ENCODE results near the gene BCL2. TPM values are rescaled to one million over a fixed set of nuclear protein-coding genes. Genes with fewer than 3 reads are reported as not detected.
A peak's percentile ranks its signal among the peaks of the same experiment; 100 is the strongest.

BCL2 gene
- polyA plus RNA-seq, 4 donors = 0.89 to 7.2 (median 3.8) TPM

GRCh38 chr18:63249771-63250170 is 69.8 kb downstream of the BCL2 start:
- peak overlapping the region in 1 of 3 donors; percentile 62 for H3K27ac ChIP-seq (ENCODE audit: low read depth in 1 of 3, low read length in 2 of 3)
- DNase-seq = no peak

GRCh38 chr18:63247926-63248325 is 71.6 kb downstream of the BCL2 start:
- WGBS, 3 donors = 61 to 96% (median 92%) methylated on average over 4 of the region's 4 CpGs
- no peak for FAIRE-seq

More at GRCh38 chr18:63249771-63250170, 69.8 kb downstream of the BCL2 start:
- WGBS, 3 donors = 39 to 72% (median 69%) methylated on average over 7 of the region's 7 CpGs
- no peak for FAIRE-seq
- no peaks in the 10 kb centered on the region for H3K9me3 ChIP-seq (ENCODE audit: control insufficient read depth in 2 of 2, insufficient read depth in 1 of 2, low read depth in 1 of 2, low read length in 1 of 2)
- H3K36me3 ChIP-seq (ENCODE audit: control insufficient read depth in 3 of 3, insufficient read depth in 2 of 3, low read depth in 1 of 3, low read length in 3 of 3) = no peaks in the 10 kb centered on the region
- H3K27me3 ChIP-seq (ENCODE audit: control insufficient read depth in 3 of 3, insufficient read depth in 3 of 3, low read length in 3 of 3) = no peaks in the 10 kb centered on the region
- peaks cover 0 to 5% (median 0%) of the 10 kb centered on the region in 3 donors for H3K4me1 ChIP-seq (ENCODE audit: control insufficient read depth in 3 of 3, insufficient read depth in 2 of 3, low read depth in 1 of 3, low read length in 2 of 3)
- H3K4me3 ChIP-seq (ENCODE audit: low read depth in 1 of 3, low read length in 3 of 3) = no peak overlapping the region

DNA sequence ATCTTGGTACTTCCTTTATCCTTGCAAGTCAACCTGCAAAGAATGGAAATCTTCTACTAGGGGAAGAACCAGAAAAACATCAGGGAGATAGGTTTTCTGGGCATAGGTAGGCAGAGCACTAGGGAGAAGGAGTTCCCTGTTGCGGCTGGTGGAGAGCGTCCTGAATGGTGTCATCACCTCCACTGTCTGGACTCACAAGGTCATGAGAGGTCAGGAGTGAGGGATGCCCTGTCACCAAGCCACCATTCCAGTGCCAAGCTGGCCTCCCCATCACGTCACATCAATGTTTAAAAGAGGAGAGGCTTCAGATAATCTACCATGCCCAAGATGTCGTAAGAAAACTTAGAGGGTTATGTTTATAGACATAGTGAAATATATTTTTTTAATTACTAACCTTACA is 72.1 kb downstream of the BCL2 start:
- peaks cover 0 to 2% (median 0%) of the 10 kb centered on the region in 3 donors for H3K4me1 ChIP-seq (ENCODE audit: control insufficient read depth in 3 of 3, insufficient read depth in 2 of 3, low read depth in 1 of 3, low read length in 2 of 3)
- H3K27me3 ChIP-seq (ENCODE audit: control insufficient read depth in 3 of 3, insufficient read depth in 3 of 3, low read length in 3 of 3) = no peaks in the 10 kb centered on the region
- 88 to 96% (median 92%) methylated on average over 4 of the region's 4 CpGs for WGBS, 3 donors
- no peak for DNase-seq
- H3K27ac ChIP-seq (ENCODE audit: low read depth in 1 of 3, low read length in 2 of 3) = peak overlapping the region in 1 of 3 donors; percentile 36
- no peaks in the 10 kb centered on the region for H3K9me3 ChIP-seq (ENCODE audit: control insufficient read depth in 2 of 2, insufficient read depth in 1 of 2, low read depth in 1 of 2, low read length in 1 of 2)
- no peak for FAIRE-seq
- H3K36me3 ChIP-seq (ENCODE audit: control insufficient read depth in 3 of 3, insufficient read depth in 2 of 3, low read depth in 1 of 3, low read length in 3 of 3) = no peaks in the 10 kb centered on the region
- H3K4me3 ChIP-seq (ENCODE audit: low read depth in 1 of 3, low read length in 3 of 3) = no peak overlapping the region

More at GRCh38 chr18:63247926-63248325, 71.6 kb downstream of the BCL2 start:
- Histone ChIP-seq H3K27me3 (ENCODE audit: control insufficient read depth in 3 of 3, insufficient read depth in 3 of 3, low read length in 3 of 3) (no peaks in the 10 kb centered on the region), H3K36me3 (ENCODE audit: control insufficient read depth in 3 of 3, insufficient read depth in 2 of 3, low read depth in 1 of 3, low read length in 3 of 3) (no peaks in the 10 kb centered on the region), H3K4me1 (ENCODE audit: control insufficient read depth in 3 of 3, insufficient read depth in 2 of 3, low read depth in 1 of 3, low read length in 2 of 3) (peaks cover 0 to 3% (median 0%) of the 10 kb centered on the region in 3 donors), H3K9me3 (ENCODE audit: control insufficient read depth in 2 of 2, insufficient read depth in 1 of 2, low read depth in 1 of 2, low read length in 1 of 2) (no peaks in the 10 kb centered on the region), H3K4me3 (ENCODE audit: low read depth in 1 of 3, low read length in 3 of 3) (no peak overlapping the region), H3K27ac (ENCODE audit: low read depth in 1 of 3, low read length in 2 of 3) (no peak overlapping the region)
- no peak for DNase-seq

- no peak for DNase-seq
- Histone ChIP-seq H3K9me3 (ENCODE audit: control insufficient read depth in 2 of 2, insufficient read depth in 1 of 2, low read depth in 1 of 2, low read length in 1 of 2) (no peaks in the 10 kb centered on the region), H3K4me3 (ENCODE audit: low read depth in 1 of 3, low read length in 3 of 3) (no peak overlapping the region), H3K27ac (ENCODE audit: low read depth in 1 of 3, low read length in 2 of 3) (no peak overlapping the region), H3K27me3 (ENCODE audit: control insufficient read depth in 3 of 3, insufficient read depth in 3 of 3, low read length in 3 of 3) (no peaks in the 10 kb centered on the region), H3K36me3 (ENCODE audit: control insufficient read depth in 3 of 3, insufficient read depth in 2 of 3, low read depth in 1 of 3, low read length in 3 of 3) (no peaks in the 10 kb centered on the region), H3K4me1 (ENCODE audit: control insufficient read depth in 3 of 3, insufficient read depth in 2 of 3, low read depth in 1 of 3, low read length in 2 of 3) (peaks cover 0 to 2% (median 0%) of the 10 kb centered on the region in 3 donors)
- no peak for FAIRE-seq
- WGBS, 3 donors = 80 to 86% (median 86%) methylated on average over 3 of the region's 3 CpGs
Observed at GRCh38 chr18:63245600-63245999, 74.0 kb downstream of the BCL2 start.

DNA sequence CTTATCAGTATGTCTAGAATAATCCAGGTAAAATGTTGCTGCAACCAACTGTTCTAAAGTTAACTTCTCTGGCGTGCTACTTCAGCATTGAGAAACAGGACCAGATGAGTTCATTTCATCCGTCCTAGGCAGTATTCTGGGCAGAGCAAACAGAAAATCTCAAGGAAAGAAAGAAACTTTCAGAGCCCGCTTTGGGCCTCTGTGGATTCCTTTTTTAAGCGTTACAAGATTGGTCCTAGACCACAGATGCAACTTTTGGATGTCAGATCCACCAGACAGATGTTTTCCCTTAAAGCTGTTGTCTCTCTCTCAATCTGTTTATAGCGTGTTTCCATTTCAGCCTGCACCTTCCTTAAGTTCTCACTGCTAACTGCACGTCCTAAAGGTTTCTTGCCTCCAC is 75.0 kb downstream of the BCL2 start:
- 72 to 94% (median 88%) methylated on average over 6 of the region's 6 CpGs for WGBS, 3 donors
- Histone ChIP-seq H3K4me3 (ENCODE audit: low read depth in 1 of 3, low read length in 3 of 3) (no peak overlapping the region), H3K9me3 (ENCODE audit: control insufficient read depth in 2 of 2, insufficient read depth in 1 of 2, low read depth in 1 of 2, low read length in 1 of 2) (no peaks in the 10 kb centered on the region), H3K4me1 (ENCODE audit: control insufficient read depth in 3 of 3, insufficient read depth in 2 of 3, low read depth in 1 of 3, low read length in 2 of 3) (no peaks in the 10 kb centered on the region), H3K27me3 (ENCODE audit: control insufficient read depth in 3 of 3, insufficient read depth in 3 of 3, low read length in 3 of 3) (no peaks in the 10 kb centered on the region), H3K36me3 (ENCODE audit: control insufficient read depth in 3 of 3, insufficient read depth in 2 of 3, low read depth in 1 of 3, low read length in 3 of 3) (no peaks in the 10 kb centered on the region), H3K27ac (ENCODE audit: low read depth in 1 of 3, low read length in 2 of 3) (peak overlapping the region in 2 of 3 donors; percentile 9 to 27)
- no peak for FAIRE-seq
- no peak for DNase-seq

- DNase-seq = peak in 1 of 2 donors; percentile 65
- WGBS, 3 donors = 25 to 73% (median 44%) methylated on average over 7 of the region's 7 CpGs
- no peak for FAIRE-seq
- H3K9me3 ChIP-seq (ENCODE audit: control insufficient read depth in 2 of 2, insufficient read depth in 1 of 2, low read depth in 1 of 2, low read length in 1 of 2) = peaks cover 0 to 6% of the 10 kb centered on the region in 2 donors
- peaks cover 0 to 14% (median 0%) of the 10 kb centered on the region in 3 donors for H3K4me1 ChIP-seq (ENCODE audit: control insufficient read depth in 3 of 3, insufficient read depth in 2 of 3, low read depth in 1 of 3, low read length in 2 of 3)
- H3K4me3 ChIP-seq (ENCODE audit: low read depth in 1 of 3, low read length in 3 of 3) = no peak overlapping the region
- no peak overlapping the region for H3K27ac ChIP-seq (ENCODE audit: low read depth in 1 of 3, low read length in 2 of 3)
- no peaks in the 10 kb centered on the region for H3K27me3 ChIP-seq (ENCODE audit: control insufficient read depth in 3 of 3, insufficient read depth in 3 of 3, low read length in 3 of 3)
- H3K36me3 ChIP-seq (ENCODE audit: control insufficient read depth in 3 of 3, insufficient read depth in 2 of 3, low read depth in 1 of 3, low read length in 3 of 3) = no peaks in the 10 kb centered on the region
Observed at GRCh38 chr18:63241760-63242159, 77.8 kb downstream of the BCL2 start.

GRCh38 chr18:63241317-63241712 is 78.3 kb downstream of the BCL2 start:
- no peaks in the 10 kb centered on the region for H3K27me3 ChIP-seq (ENCODE audit: control insufficient read depth in 3 of 3, insufficient read depth in 3 of 3, low read length in 3 of 3)
- FAIRE-seq = no peak
- no peak overlapping the region for H3K27ac ChIP-seq (ENCODE audit: low read depth in 1 of 3, low read length in 2 of 3)
- H3K4me1 ChIP-seq (ENCODE audit: control insufficient read depth in 3 of 3, insufficient read depth in 2 of 3, low read depth in 1 of 3, low read length in 2 of 3) = peaks cover 0 to 14% (median 0%) of the 10 kb centered on the region in 3 donors
- H3K4me3 ChIP-seq (ENCODE audit: low read depth in 1 of 3, low read length in 3 of 3) = no peak overlapping the region
- WGBS, 3 donors = 36 to 66% (median 51%) methylated on average over 3 of the region's 3 CpGs
- no peaks in the 10 kb centered on the region for H3K36me3 ChIP-seq (ENCODE audit: control insufficient read depth in 3 of 3, insufficient read depth in 2 of 3, low read depth in 1 of 3, low read length in 3 of 3)
- peaks cover 0 to 6% of the 10 kb centered on the region in 2 donors for H3K9me3 ChIP-seq (ENCODE audit: control insufficient read depth in 2 of 2, insufficient read depth in 1 of 2, low read depth in 1 of 2, low read length in 1 of 2)
- no peak for DNase-seq

- H3K4me1 ChIP-seq (ENCODE audit: control insufficient read depth in 3 of 3, insufficient read depth in 2 of 3, low read depth in 1 of 3, low read length in 2 of 3) = peaks cover 0 to 14% (median 0%) of the 10 kb centered on the region in 3 donors
- WGBS, 3 donors = 78 to 81% (median 80%) methylated on average over 8 of the region's 8 CpGs
- H3K4me3 ChIP-seq (ENCODE audit: low read depth in 1 of 3, low read length in 3 of 3) = no peak overlapping the region
- H3K9me3 ChIP-seq (ENCODE audit: control insufficient read depth in 2 of 2, insufficient read depth in 1 of 2, low read depth in 1 of 2, low read length in 1 of 2) = peaks cover 0 to 6% of the 10 kb centered on the region in 2 donors
- no peaks in the 10 kb centered on the region for H3K36me3 ChIP-seq (ENCODE audit: control insufficient read depth in 3 of 3, insufficient read depth in 2 of 3, low read depth in 1 of 3, low read length in 3 of 3)
- no peak overlapping the region for H3K27ac ChIP-seq (ENCODE audit: low read depth in 1 of 3, low read length in 2 of 3)
- H3K27me3 ChIP-seq (ENCODE audit: control insufficient read depth in 3 of 3, insufficient read depth in 3 of 3, low read length in 3 of 3) = no peaks in the 10 kb centered on the region
- DNase-seq (no peak), FAIRE-seq (no peak)
Observed at GRCh38 chr18:63240531-63241316, 78.8 kb downstream of the BCL2 start.
